ENCODE results near the gene GPM6B.

GPM6B gene

GRCh38 chrX:13721819-13722519 is 94.9 kb downstream of the GPM6B start:
- DNase-seq: no peak

GRCh38 chrX:13721371-13721770 is 95.5 kb downstream of the GPM6B start:
- no peak for DNase-seq

All from SIG-M5 (cell line).